Activated naive CD8-positive, alpha-beta T cell treated with anti-CD3 and anti-CD28 coated beads for 36 hours (primary cell): ENCODE data around the gene PPEF2. TPM values are rescaled to one million over a fixed set of nuclear protein-coding genes. Genes with fewer than 3 reads are reported as not detected.
"Not testable (repeated sequence)": the region's sequence is repeated elsewhere in the genome, so short reads cannot be mapped to it uniquely, and the experiment has no call there.

Source experiments
- DNase-seq: peaks from one replicate; pipeline ENCODE4 v3.0.0; 2021
- H3K27ac Mint-ChIP-seq: one replicate; pipeline ENCODE4 v1.8.0; 2022; ENCODE audit warnings: mild to moderate bottlenecking, moderate library complexity, mixed read lengths
- H3K27me3 Mint-ChIP-seq: one replicate; pipeline ENCODE4 v1.8.0; 2022; ENCODE audit warnings: mild to moderate bottlenecking, mixed read lengths
- H3K36me3 Mint-ChIP-seq: one replicate; pipeline ENCODE4 v1.8.0; 2021; ENCODE audit warnings: mild to moderate bottlenecking, mixed read lengths
- H3K4me1 Mint-ChIP-seq: one replicate; pipeline ENCODE4 v1.8.0; 2021; ENCODE audit warnings: mixed read lengths
- H3K4me3 Mint-ChIP-seq: one replicate; pipeline ENCODE4 v1.8.0; 2022; ENCODE audit warnings: mild to moderate bottlenecking, moderate library complexity, mixed read lengths
- H3K9me3 Mint-ChIP-seq: one replicate; pipeline ENCODE4 v1.8.0; 2022; ENCODE audit warnings: mixed read lengths
- total RNA-seq, 2 experiments: library from RNA; stranded (reverse); gene quantifications; one replicate each; pipeline ENCODE4 v1.2.3, GENCODE V29; 2021

Gene PPEF2
- total RNA-seq, 2 experiments from 2014 or later = not detected

GRCh38 chr4:75910831-75911230 is 8.6 kb upstream of the PPEF2 start:
- not testable (repeated sequence) for H3K9me3 Mint-ChIP-seq, H3K27me3 Mint-ChIP-seq, H3K27ac Mint-ChIP-seq, H3K4me1 Mint-ChIP-seq, H3K4me3 Mint-ChIP-seq, DNase-seq
- H3K36me3 Mint-ChIP-seq = peaks cover 24% of the 10 kb centered on the region

GRCh38 chr4:75909405-75909804 is 7.2 kb upstream of the PPEF2 start:
- no peak for DNase-seq
- H3K4me1 Mint-ChIP-seq = no peaks in the 10 kb centered on the region
- H3K9me3 Mint-ChIP-seq = peaks cover 4% of the 10 kb centered on the region
- H3K27me3 Mint-ChIP-seq = no peaks in the 10 kb centered on the region
- no peak overlapping the region for H3K4me3 Mint-ChIP-seq
- no peak overlapping the region for H3K27ac Mint-ChIP-seq
- H3K36me3 Mint-ChIP-seq = peaks cover 22% of the 10 kb centered on the region

- Mint-ChIP-seq H3K27ac (no peak overlapping the region), H3K4me3 (no peak overlapping the region), H3K4me1 (no peaks in the 10 kb centered on the region), H3K27me3 (no peaks in the 10 kb centered on the region), H3K9me3 (peaks cover 4% of the 10 kb centered on the region), H3K36me3 (peaks cover 22% of the 10 kb centered on the region)
- no peak for DNase-seq
These were observed 6.3 kb upstream of the PPEF2 start for GRCh38 chr4:75908555-75908954.

- H3K4me1 Mint-ChIP-seq = no peaks in the 10 kb centered on the region
- no peak overlapping the region for H3K4me3 Mint-ChIP-seq
- DNase-seq = no peak
- H3K27me3 Mint-ChIP-seq = no peaks in the 10 kb centered on the region
- peaks cover 4% of the 10 kb centered on the region for H3K9me3 Mint-ChIP-seq
- H3K27ac Mint-ChIP-seq = no peak overlapping the region
- peaks cover 17% of the 10 kb centered on the region for H3K36me3 Mint-ChIP-seq
These were observed 5.7 kb upstream of the PPEF2 start for GRCh38 chr4:75907966-75908365.

- H3K36me3 Mint-ChIP-seq = no peaks in the 10 kb centered on the region
These were observed 1.8 kb upstream of the PPEF2 start for GRCh38 chr4:75904076-75904475.

DNA sequence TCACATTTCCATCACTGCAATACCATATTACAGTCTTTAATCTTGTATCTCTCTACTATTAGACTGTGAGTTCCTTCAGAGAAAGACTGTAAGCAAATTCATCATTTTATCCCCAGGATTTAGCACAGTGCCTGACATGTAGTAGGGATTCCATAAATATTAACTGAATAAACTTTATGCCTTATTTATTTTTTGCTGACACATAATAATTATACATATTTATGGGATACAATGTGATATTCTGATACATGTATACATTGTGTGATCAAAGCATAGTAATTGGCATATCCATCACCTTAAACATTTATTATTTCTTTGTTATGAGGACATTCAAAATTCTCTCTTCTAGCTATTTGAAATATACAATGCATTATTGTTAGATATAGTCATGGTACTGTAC is 3.7 kb downstream of the PPEF2 start:
- DNase-seq = no peak
- H3K4me1 Mint-ChIP-seq = no peaks in the 10 kb centered on the region

More at GRCh38 chr4:75904076-75904475, 1.8 kb upstream of the PPEF2 start:
- no peaks in the 10 kb centered on the region for H3K4me1 Mint-ChIP-seq
- no peak for DNase-seq
- H3K27ac Mint-ChIP-seq = no peak overlapping the region
- H3K9me3 Mint-ChIP-seq = no peaks in the 10 kb centered on the region
- no peaks in the 10 kb centered on the region for H3K27me3 Mint-ChIP-seq
- no peak overlapping the region for H3K4me3 Mint-ChIP-seq

GRCh38 chr4:75895744-75896314 is 6.4 kb downstream of the PPEF2 start:
- Mint-ChIP-seq H3K9me3 (no peaks in the 10 kb centered on the region), H3K4me1 (no peaks in the 10 kb centered on the region), H3K27me3 (no peaks in the 10 kb centered on the region), H3K36me3 (no peaks in the 10 kb centered on the region), H3K4me3 (no peak overlapping the region), H3K27ac (no peak overlapping the region)
- DNase-seq = no peak

More for the DNA sequence above, 3.7 kb downstream of the PPEF2 start:
- Mint-ChIP-seq H3K4me3 (no peak overlapping the region), H3K27me3 (no peaks in the 10 kb centered on the region), H3K9me3 (no peaks in the 10 kb centered on the region), H3K27ac (no peak overlapping the region), H3K36me3 (no peaks in the 10 kb centered on the region)

DNA sequence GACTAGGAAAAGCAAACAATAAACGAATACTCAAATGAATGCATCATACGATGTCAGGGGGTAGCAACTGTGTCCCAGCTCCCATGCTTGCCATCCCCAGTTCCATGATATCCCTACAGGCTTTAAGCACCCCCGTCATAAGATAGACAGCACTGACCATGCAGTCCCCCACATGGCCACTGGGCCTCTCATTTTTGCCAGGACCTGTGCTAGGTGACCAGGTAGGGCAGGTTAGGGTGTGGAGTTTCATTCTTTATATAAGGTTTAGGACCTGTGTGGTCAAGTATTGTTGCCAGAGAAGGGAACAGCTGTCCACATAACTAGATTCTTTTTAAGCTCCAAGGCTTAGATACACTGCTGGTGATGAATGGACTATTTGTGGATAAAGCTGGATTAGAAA is 9.7 kb downstream of the PPEF2 start:
- Mint-ChIP-seq H3K36me3 (no peaks in the 10 kb centered on the region), H3K27me3 (no peaks in the 10 kb centered on the region), H3K4me3 (no peak overlapping the region), H3K9me3 (no peaks in the 10 kb centered on the region), H3K27ac (no peak overlapping the region), H3K4me1 (no peaks in the 10 kb centered on the region)
- no peak for DNase-seq

GRCh38 chr4:75891611-75892010 is 10.6 kb downstream of the PPEF2 start:
- Mint-ChIP-seq H3K27ac (no peak overlapping the region), H3K9me3 (no peaks in the 10 kb centered on the region), H3K27me3 (no peaks in the 10 kb centered on the region), H3K36me3 (no peaks in the 10 kb centered on the region), H3K4me3 (no peak overlapping the region), H3K4me1 (no peaks in the 10 kb centered on the region)
- DNase-seq = no peak

DNA sequence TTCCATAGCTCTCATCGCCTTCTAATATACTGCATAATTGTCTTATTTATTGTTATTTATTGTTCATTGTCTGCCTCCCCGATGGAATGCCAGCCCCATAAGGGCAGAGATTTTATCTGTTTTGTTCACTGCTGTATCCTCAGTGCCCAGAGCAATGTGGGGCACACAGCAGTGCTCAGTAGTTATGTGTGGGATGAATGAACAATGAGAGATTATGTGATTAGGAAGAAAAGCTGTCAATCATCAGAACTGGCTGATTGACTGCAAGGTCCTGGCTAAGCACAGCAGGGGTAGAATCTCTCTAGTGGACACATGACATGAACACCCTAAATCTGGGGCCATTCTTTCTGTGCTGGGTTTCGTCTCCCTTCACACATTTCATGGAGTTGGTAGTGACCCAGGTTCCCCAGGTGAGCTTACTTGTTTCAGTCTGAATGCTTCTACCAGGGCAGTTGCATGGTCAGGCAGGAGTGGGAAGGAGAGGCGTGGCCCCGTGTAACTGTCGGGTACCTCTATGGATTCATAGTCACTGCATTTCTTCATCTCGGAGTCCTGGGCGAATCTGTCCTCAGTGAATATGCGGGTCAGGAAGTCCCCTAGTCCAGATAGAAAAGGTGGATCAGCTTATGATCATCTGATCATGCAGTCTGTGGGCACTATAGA is 12.6 kb downstream of the PPEF2 start:
- H3K36me3 Mint-ChIP-seq = no peaks in the 10 kb centered on the region
- no peak for DNase-seq
- H3K4me1 Mint-ChIP-seq = no peaks in the 10 kb centered on the region
- no peak overlapping the region for H3K4me3 Mint-ChIP-seq
- no peaks in the 10 kb centered on the region for H3K9me3 Mint-ChIP-seq
- no peak overlapping the region for H3K27ac Mint-ChIP-seq
- no peaks in the 10 kb centered on the region for H3K27me3 Mint-ChIP-seq

- Mint-ChIP-seq H3K4me3 (no peak overlapping the region), H3K27me3 (no peaks in the 10 kb centered on the region), H3K36me3 (no peaks in the 10 kb centered on the region), H3K4me1 (no peaks in the 10 kb centered on the region), H3K27ac (no peak overlapping the region), H3K9me3 (no peaks in the 10 kb centered on the region)
- DNase-seq = no peak
These were observed 16.1 kb downstream of the PPEF2 start for GRCh38 chr4:75886104-75886503.

- H3K4me3 Mint-ChIP-seq = no peak overlapping the region
- no peak for DNase-seq
- H3K36me3 Mint-ChIP-seq = no peaks in the 10 kb centered on the region
- H3K9me3 Mint-ChIP-seq = no peaks in the 10 kb centered on the region
- H3K4me1 Mint-ChIP-seq = no peaks in the 10 kb centered on the region
- H3K27ac Mint-ChIP-seq = no peak overlapping the region
- H3K27me3 Mint-ChIP-seq = no peaks in the 10 kb centered on the region
These were observed 20.8 kb downstream of the PPEF2 start for GRCh38 chr4:75881476-75881875.

GRCh38 chr4:75880278-75880677 is 22.0 kb downstream of the PPEF2 start:
- Mint-ChIP-seq H3K4me1 (no peaks in the 10 kb centered on the region), H3K27ac (no peak overlapping the region), H3K36me3 (no peaks in the 10 kb centered on the region), H3K4me3 (no peak overlapping the region), H3K27me3 (no peaks in the 10 kb centered on the region), H3K9me3 (no peaks in the 10 kb centered on the region)
- DNase-seq = no peak

DNA sequence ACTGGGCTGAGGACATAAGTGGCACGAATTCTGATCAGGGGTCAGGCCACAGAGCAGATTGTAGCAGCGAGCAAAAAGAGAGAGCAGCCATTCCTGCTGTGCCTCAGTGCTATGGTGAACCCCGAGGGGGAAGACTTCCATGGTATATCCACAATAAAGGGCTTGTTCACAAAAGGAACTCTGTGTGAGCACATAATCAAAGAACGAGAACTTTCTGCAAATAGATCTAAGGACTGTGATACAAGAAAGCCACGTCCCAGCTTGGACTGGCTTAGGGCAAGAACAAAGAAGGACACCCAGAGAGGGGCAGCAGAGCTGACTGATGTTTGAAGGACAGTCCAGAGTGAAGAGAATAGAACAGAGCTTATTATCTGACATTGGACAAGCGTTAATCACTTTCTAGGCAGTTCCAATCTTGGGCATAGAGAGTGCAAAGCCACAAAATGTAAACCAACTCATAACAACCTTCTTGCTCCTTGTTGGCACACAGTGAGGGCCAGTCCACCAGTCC is 24.0 kb downstream of the PPEF2 start:
- no peak for DNase-seq
- no peak overlapping the region for H3K4me3 Mint-ChIP-seq
- H3K36me3 Mint-ChIP-seq = no peaks in the 10 kb centered on the region
- no peaks in the 10 kb centered on the region for H3K9me3 Mint-ChIP-seq
- no peak overlapping the region for H3K27ac Mint-ChIP-seq
- no peaks in the 10 kb centered on the region for H3K4me1 Mint-ChIP-seq
- H3K27me3 Mint-ChIP-seq = no peaks in the 10 kb centered on the region

DNA sequence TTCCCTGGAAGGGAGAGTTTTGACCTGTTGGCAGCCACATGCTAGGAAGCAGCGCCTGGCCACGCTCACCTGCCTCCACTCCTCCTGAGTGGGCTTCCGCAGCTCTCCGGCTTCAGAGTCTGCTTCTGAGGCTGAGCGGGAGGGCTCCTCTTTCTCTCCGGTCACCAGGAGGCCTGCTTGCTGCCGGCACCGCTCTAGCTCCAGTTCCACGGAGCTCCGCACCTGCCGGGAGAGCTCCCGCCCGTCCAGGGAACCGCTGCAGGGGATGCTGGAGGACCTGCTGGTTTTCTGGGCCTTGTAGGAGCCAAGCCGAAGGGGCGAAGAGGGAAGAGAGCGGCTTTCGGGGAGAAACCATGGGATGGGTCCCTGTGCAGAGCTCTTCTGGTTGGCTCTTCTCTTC is 26.0 kb downstream of the PPEF2 start:
- Mint-ChIP-seq H3K9me3 (no peaks in the 10 kb centered on the region), H3K4me1 (no peaks in the 10 kb centered on the region), H3K27me3 (no peaks in the 10 kb centered on the region), H3K4me3 (no peak overlapping the region), H3K36me3 (no peaks in the 10 kb centered on the region), H3K27ac (no peak overlapping the region)
- no peak for DNase-seq

- no peaks in the 10 kb centered on the region for H3K27me3 Mint-ChIP-seq
- H3K9me3 Mint-ChIP-seq = no peaks in the 10 kb centered on the region
- no peaks in the 10 kb centered on the region for H3K4me1 Mint-ChIP-seq
- H3K36me3 Mint-ChIP-seq = no peaks in the 10 kb centered on the region
- no peak overlapping the region for H3K4me3 Mint-ChIP-seq
- no peak for DNase-seq
- no peak overlapping the region for H3K27ac Mint-ChIP-seq
These were observed 33.2 kb downstream of the PPEF2 start for GRCh38 chr4:75869100-75869499.
